Sigmoid colon (tissue), 4 donors: ENCODE measurements around the gene WDFY4.

Experiments used
- CTCF ChIP-seq, 4 experiments: fragments of 450-650 bp in 3 of 4; fragments of 200-600 bp in 1 of 4; IDR thresholded peaks; one replicate each; pipeline ENCODE4 v1.5.1; 2016 to 2019; ENCODE audit warnings: antibody characterized with exemption in 4 of 4, mild to moderate bottlenecking in 3 of 4, moderate library complexity in 2 of 4
- EP300 ChIP-seq, 4 donors: sonication (generic); formaldehyde crosslinking; IDR thresholded peaks; one replicate each; pipeline ENCODE4 v1.6.1; 2017; ENCODE audit warnings: antibody characterized with exemption in 4 of 4
- POLR2A ChIP-seq, 2 donors: fragments of 450-650 bp; IDR thresholded peaks; one replicate each; pipeline ENCODE4 v1.6.1; 2016; ENCODE audit warnings: antibody characterized with exemption in 2 of 2, mild to moderate bottlenecking in 2 of 2, moderate library complexity in 2 of 2
- POLR2AphosphoS5 ChIP-seq, 4 donors: sonication (generic); formaldehyde crosslinking; IDR thresholded peaks; one replicate each; pipeline ENCODE4 v1.6.1; 2017; ENCODE audit warnings: antibody characterized with exemption in 4 of 4

GRCh38 chr10:48716416-48716815, 31.7 kb downstream of the WDFY4 start:
- TF ChIP-seq CTCF (IDR thresholded peaks at IDR 0.05), result no peak
- TF ChIP-seq EP300 (IDR thresholded peaks at IDR 0.05), result no peak
- TF ChIP-seq POLR2A (IDR thresholded peaks at IDR 0.05), result no peak
- no peak for TF ChIP-seq POLR2AphosphoS5 (IDR thresholded peaks at IDR 0.05)
